Ovary (tissue), 9 donors: ENCODE data around the gene SMO. TPM values are rescaled to one million over a fixed set of nuclear protein-coding genes. Genes with fewer than 3 reads are reported as not detected.
A peak's percentile ranks its signal among the peaks of the same experiment; 100 is the strongest.
"Not testable (repeated sequence)": the region's sequence is repeated elsewhere in the genome, so short reads cannot be mapped to it uniquely, and the experiment has no call there.

ENCODE experiments used
- DNase-seq, 5 donors: peaks; one replicate each; pipeline ENCODE4 v3.0.0-alpha.2; 2019 to 2020
- H3K27ac ChIP-seq, 2 donors: fragments of 200-600 bp; one replicate each; pipeline versions ENCODE4 v1.5.1 to v1.8.0; 2019 to 2022
- H3K27me3 ChIP-seq: fragments of 200-600 bp; one replicate; pipeline ENCODE4 v1.8.0; 2022
- H3K36me3 ChIP-seq: fragments of 200-600 bp; sonication (generic); one replicate; pipeline ENCODE4 v1.5.1; 2019
- H3K4me1 ChIP-seq: one replicate; pipeline ENCODE4 v1.8.1; 2013; ENCODE audit warnings: mild to moderate bottlenecking, moderate library complexity; ENCODE audit not compliant: insufficient read depth
- H3K4me3 ChIP-seq: fragments of 200-600 bp; sonication (generic); one replicate; pipeline ENCODE4 v1.5.1; 2017
- H3K9me3 ChIP-seq, 2 donors: fragments of 200-600 bp in 1 of 2; sonication (generic) in 1 of 2; one replicate each; pipeline versions ENCODE4 v1.5.1 to v1.8.1; 2013 to 2019; ENCODE audit warnings: mild to moderate bottlenecking in 1 of 2, moderate library complexity in 1 of 2
- CTCF ChIP-seq, 3 donors: fragments of 450-650 bp in 2 of 3; fragments of 200-600 bp in 1 of 3; IDR thresholded peaks; one replicate each; pipeline versions ENCODE4 v1.5.1 to v1.8.0; 2016 to 2022; ENCODE audit warnings: antibody characterized with exemption in 3 of 3, mild to moderate bottlenecking in 1 of 3
- EP300 ChIP-seq: sonication (generic); formaldehyde crosslinking; IDR thresholded peaks from one replicate; pipeline ENCODE4 v1.6.1; 2017; ENCODE audit warnings: antibody characterized with exemption
- POLR2A ChIP-seq: fragments of 450-650 bp; IDR thresholded peaks from one replicate; pipeline ENCODE4 v1.6.1; 2017; ENCODE audit warnings: antibody characterized with exemption, mild to moderate bottlenecking, moderate library complexity
- WGBS, 3 donors: extraction: QIAGEN DNeasy Blood & Tissue Kit in 1 of 3; methylation state at CpG; one replicate each; pipeline versions ENCODE4 v1.1.5 to v1.1.7; 2013 to 2017; 5-methylcytosine and 5-hydroxymethylcytosine counted together
- intact Hi-C, 4 donors: fragments of 100-400 bp; cut with DNase I; formaldehyde crosslinking; loops; one replicate each; pipeline versions ENCODE4 v1.11.0 to v1.15.1; 2022 to 2023
- polyA plus RNA-seq, 2 donors: library from polyadenylated mRNA; stranded (reverse); fragments of 200-250 nt in 1 of 2; fragments of 350-450 nt in 1 of 2; fragmentation: Illumina TruSeq in 1 of 2; extraction: RNeasy Lipid Tissue Mini Kit (QIAGEN cat#74804) in 1 of 2; gene quantifications; one replicate each; pipeline ENCODE4 v1.2.3, GENCODE V29; 2013 to 2014
- total RNA-seq, 7 donors: library from RNA; depleted of rRNA in 2 of 7; stranded (reverse); fragments of >200 nt in 2 of 7; fragmentation: NEBNext Ultra II Directional in 3 of 7; extraction: Animal tissue kit (Norgen Biotek cat#: 25700) in 3 of 7; gene quantifications; one replicate each; pipeline versions ENCODE4 v1.1.0 to v1.2.4, GENCODE V29; 2016 to 2023
- donor health status: DM: no; HTN: no; CAD: no; lungs with moderate emphysema.
- donor health status: DM: no; HTN: no; CAD: no.
- donor health status: Bipolar disorder and iron deficiency.
- donor health status: DM: yes; HTN: yes; CAD: no.
- donor health status: DM: no; HTN: no; CAD: no.
- donor health status: DM: yes; HTN: yes; CAD: no.

The SMO gene
- total and polyA plus RNA-seq, 9 donors = 14.3 to 47.8 (median 33.2) TPM

- WGBS, 3 donors = 18 to 33% (median 28%) methylated on average over 20 of the region's 20 CpGs
Observed at GRCh38 chr7:129168231-129169021, 20.0 kb upstream of the SMO start.

GRCh38 chr7:129169171-129169671, 19.2 kb upstream of the SMO start:
- TF ChIP-seq CTCF (IDR thresholded peaks at IDR 0.05) = no peak
- no peak for TF ChIP-seq POLR2A
- no peak for TF ChIP-seq EP300
- DNase-seq = peak; percentile 26 to 67 (median 47)
- intact Hi-C loops = no loop called here

More at GRCh38 chr7:129168231-129169021, 20.0 kb upstream of the SMO start:
- Histone ChIP-seq H3K4me1 (peaks cover 5% of the 10 kb centered on the region), H3K27ac (no peak overlapping the region), H3K4me3 (peak overlapping the region; percentile 33), H3K27me3 (no peaks in the 10 kb centered on the region), H3K9me3 (no peaks in the 10 kb centered on the region), H3K36me3 (no peaks in the 10 kb centered on the region)
- no peak for DNase-seq
- TF ChIP-seq CTCF (IDR thresholded peaks at IDR 0.05) (no peak), EP300 (no peak), POLR2A (no peak)
- intact Hi-C loops = no loop called here

GRCh38 chr7:129169686-129170440, 18.6 kb upstream of the SMO start:
- peak overlapping the region; percentile 33 for H3K4me3 ChIP-seq
- no peak overlapping the region for H3K27ac ChIP-seq
- WGBS, 3 donors = 26 to 32% (median 31%) methylated on average over 16 of the region's 16 CpGs
- no peaks in the 10 kb centered on the region for H3K36me3 ChIP-seq
- DNase-seq = no peak
- no peak for TF ChIP-seq CTCF (IDR thresholded peaks at IDR 0.05)
- no peak for TF ChIP-seq POLR2A
- no peak for TF ChIP-seq EP300
- H3K4me1 ChIP-seq = peaks cover 5% of the 10 kb centered on the region
- no peaks in the 10 kb centered on the region for H3K9me3 ChIP-seq
- intact Hi-C loops = no loop called here
- H3K27me3 ChIP-seq = no peaks in the 10 kb centered on the region

More at GRCh38 chr7:129169171-129169671, 19.2 kb upstream of the SMO start:
- Histone ChIP-seq H3K27ac (no peak overlapping the region), H3K4me3 (peak overlapping the region; percentile 33), H3K27me3 (no peaks in the 10 kb centered on the region), H3K9me3 (no peaks in the 10 kb centered on the region), H3K4me1 (peaks cover 5% of the 10 kb centered on the region), H3K36me3 (no peaks in the 10 kb centered on the region)
- WGBS, 3 donors = 0 to 1% (median 1%) methylated on average over 42 to 47 of the region's 47 CpGs

- no peaks in the 10 kb centered on the region for H3K36me3 ChIP-seq
- DNase-seq = no peak
- H3K27me3 ChIP-seq = no peaks in the 10 kb centered on the region
- no peaks in the 10 kb centered on the region for H3K9me3 ChIP-seq
- H3K4me1 ChIP-seq = peaks cover 5% of the 10 kb centered on the region
- intact Hi-C loops = no loop called here
- H3K27ac ChIP-seq = no peak overlapping the region
- H3K4me3 ChIP-seq = no peak overlapping the region
- 88 to 93% (median 89%) methylated on average over 11 of the region's 11 CpGs for WGBS, 3 donors
- TF ChIP-seq POLR2A (no peak), EP300 (no peak), CTCF (IDR thresholded peaks at IDR 0.05) (no peak)
Observed at GRCh38 chr7:129170441-129171021, 17.9 kb upstream of the SMO start.

GRCh38 chr7:129173861-129174260, 14.6 kb upstream of the SMO start:
- H3K27ac ChIP-seq, intact Hi-C loops, H3K27me3 ChIP-seq, H3K9me3 ChIP-seq, DNase-seq, H3K4me1 ChIP-seq, H3K4me3 ChIP-seq, H3K36me3 ChIP-seq: not testable (repeated sequence)
- WGBS, 3 donors = 94 to 98% (median 94%) methylated on average over 7 of the region's 7 CpGs
